Sigmoid colon (tissue), 7 donors: ENCODE data around the gene HINFP. TPM values are rescaled to one million over a fixed set of nuclear protein-coding genes. Genes with fewer than 3 reads are reported as not detected.

Source experiments
- DNase-seq: peaks from one replicate; pipeline ENCODE4 v3.0.0-alpha.2; 2019
- H3K27ac ChIP-seq, 4 donors: fragments of 200-600 bp; sonication (generic); one replicate each; pipeline ENCODE4 v1.5.1; 2016 to 2019; ENCODE audit warnings: mild to moderate bottlenecking in 1 of 4
- H3K27me3 ChIP-seq, 3 donors: fragments of 200-600 bp; sonication (generic); one replicate each; pipeline ENCODE4 v1.5.1; 2019; ENCODE audit warnings: mild to moderate bottlenecking in 1 of 3
- H3K36me3 ChIP-seq, 4 donors: fragments of 200-600 bp; sonication (generic); one replicate each; pipeline ENCODE4 v1.5.1; 2016 to 2019
- H3K4me1 ChIP-seq, 4 donors: fragments of 200-600 bp; sonication (generic); one replicate each; pipeline ENCODE4 v1.5.1; 2017 to 2019
- H3K4me3 ChIP-seq, 4 donors: fragments of 200-600 bp; sonication (generic); one replicate each; pipeline ENCODE4 v1.5.1; 2017 to 2019; ENCODE audit warnings: mild to moderate bottlenecking in 2 of 4, moderate library complexity in 1 of 4
- H3K9me3 ChIP-seq, 4 donors: fragments of 200-600 bp in 3 of 4; sonication (generic) in 3 of 4; one replicate each; pipeline versions ENCODE4 v1.5.1 to v1.6.1; 2013 to 2019
- EP300 ChIP-seq, 4 donors: sonication (generic); formaldehyde crosslinking; IDR thresholded peaks; one replicate each; pipeline ENCODE4 v1.6.1; 2017; ENCODE audit warnings: antibody characterized with exemption in 4 of 4
- POLR2A ChIP-seq, 2 donors: fragments of 450-650 bp; IDR thresholded peaks; one replicate each; pipeline ENCODE4 v1.6.1; 2016; ENCODE audit warnings: antibody characterized with exemption in 2 of 2, mild to moderate bottlenecking in 2 of 2, moderate library complexity in 2 of 2
- POLR2AphosphoS5 ChIP-seq, 4 donors: sonication (generic); formaldehyde crosslinking; IDR thresholded peaks; one replicate each; pipeline ENCODE4 v1.6.1; 2017; ENCODE audit warnings: antibody characterized with exemption in 4 of 4
- WGBS, 2 donors: extraction: QIAGEN DNeasy Blood & Tissue Kit; methylation state at CpG; one replicate each; pipeline ENCODE4 v1.1.7; 2013; 5-methylcytosine and 5-hydroxymethylcytosine counted together
- intact Hi-C: fragments of 100-400 bp; cut with DNase I; formaldehyde crosslinking; loops from one replicate; pipeline ENCODE4 v1.15.1; 2023
- polyA plus RNA-seq, 3 donors: library from polyadenylated mRNA; stranded (reverse); fragments of 200-250 nt; gene quantifications; one replicate each; pipeline ENCODE4 v1.2.3, GENCODE V29; 2013
- total RNA-seq, 4 donors: library from RNA; depleted of rRNA; stranded (reverse); fragments of >200 nt; gene quantifications; one replicate each; pipeline ENCODE4 v1.1.0, GENCODE V29; 2016
- TF ChIP-seq, protein P1 (sequence below), 4 experiments: fragments of 450-650 bp in 3 of 4; fragments of 200-600 bp in 1 of 4; IDR thresholded peaks; one replicate each; pipeline ENCODE4 v1.5.1; 2016 to 2019; ENCODE audit warnings: antibody characterized with exemption in 4 of 4, mild to moderate bottlenecking in 3 of 4, moderate library complexity in 2 of 4
- donor health status: healthy with polysubstance abuse.
- donor health status: Bipolar disorder and iron deficiency.
- donor health status: healthy.

The HINFP gene
- total and polyA plus RNA-seq, 7 donors = 12.0 to 33.0 (median 20.1) TPM

DNA sequence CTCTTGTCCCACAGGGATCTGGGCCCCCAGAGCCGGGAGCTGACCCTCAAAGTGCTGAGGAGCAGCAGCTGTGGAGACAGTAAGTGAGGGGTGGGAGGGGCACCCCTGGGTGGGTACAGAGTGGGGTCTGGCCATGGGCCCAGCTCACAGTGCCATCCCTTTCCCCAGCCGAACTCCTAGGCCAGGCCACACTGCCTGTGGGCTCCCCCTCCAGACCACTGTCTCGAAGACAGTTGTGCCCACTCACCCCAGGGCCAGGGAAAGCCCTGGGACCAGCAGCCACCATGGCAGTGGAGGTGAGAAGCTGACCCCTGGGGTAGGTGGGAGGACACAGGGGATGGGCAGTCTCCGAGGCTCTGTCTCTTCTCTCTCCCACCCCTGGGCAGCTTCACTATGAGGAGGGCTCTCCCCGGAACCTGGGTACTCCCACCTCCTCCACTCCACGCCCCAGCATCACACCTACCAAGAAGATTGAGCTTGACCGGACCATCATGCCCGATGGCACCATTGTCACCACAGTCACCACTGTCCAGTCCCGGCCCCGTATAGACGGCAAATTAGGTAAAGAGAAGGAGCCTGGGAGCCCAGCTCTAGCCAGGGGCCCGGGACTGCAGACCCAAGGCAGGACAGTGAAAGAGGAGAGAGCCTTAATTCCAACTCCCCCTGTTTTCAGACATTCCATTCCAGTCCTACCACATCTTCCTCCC is 8.9 kb upstream of the HINFP start:
- no peaks in the 10 kb centered on the region for H3K27me3 ChIP-seq
- no peak for TF ChIP-seq POLR2AphosphoS5 (IDR thresholded peaks at IDR 0.05)
- TF ChIP-seq EP300 (IDR thresholded peaks at IDR 0.05) = no peak
- TF ChIP-seq, protein P1, sequence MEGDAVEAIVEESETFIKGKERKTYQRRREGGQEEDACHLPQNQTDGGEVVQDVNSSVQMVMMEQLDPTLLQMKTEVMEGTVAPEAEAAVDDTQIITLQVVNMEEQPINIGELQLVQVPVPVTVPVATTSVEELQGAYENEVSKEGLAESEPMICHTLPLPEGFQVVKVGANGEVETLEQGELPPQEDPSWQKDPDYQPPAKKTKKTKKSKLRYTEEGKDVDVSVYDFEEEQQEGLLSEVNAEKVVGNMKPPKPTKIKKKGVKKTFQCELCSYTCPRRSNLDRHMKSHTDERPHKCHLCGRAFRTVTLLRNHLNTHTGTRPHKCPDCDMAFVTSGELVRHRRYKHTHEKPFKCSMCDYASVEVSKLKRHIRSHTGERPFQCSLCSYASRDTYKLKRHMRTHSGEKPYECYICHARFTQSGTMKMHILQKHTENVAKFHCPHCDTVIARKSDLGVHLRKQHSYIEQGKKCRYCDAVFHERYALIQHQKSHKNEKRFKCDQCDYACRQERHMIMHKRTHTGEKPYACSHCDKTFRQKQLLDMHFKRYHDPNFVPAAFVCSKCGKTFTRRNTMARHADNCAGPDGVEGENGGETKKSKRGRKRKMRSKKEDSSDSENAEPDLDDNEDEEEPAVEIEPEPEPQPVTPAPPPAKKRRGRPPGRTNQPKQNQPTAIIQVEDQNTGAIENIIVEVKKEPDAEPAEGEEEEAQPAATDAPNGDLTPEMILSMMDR (IDR thresholded peaks at IDR 0.05) = no peak
- no peak for TF ChIP-seq POLR2A (IDR thresholded peaks at IDR 0.05)
- intact Hi-C loops = no loop called here
- no peaks in the 10 kb centered on the region for H3K9me3 ChIP-seq
- H3K27ac ChIP-seq = no peak overlapping the region
- WGBS, 2 donors = 89 to 95% methylated on average over 12 of the region's 12 CpGs
- H3K36me3 ChIP-seq = peaks cover 7 to 59% (median 30%) of the 10 kb centered on the region in 4 donors
- peaks cover 0 to 25% (median 18%) of the 10 kb centered on the region in 4 donors for H3K4me1 ChIP-seq
- no peak overlapping the region for H3K4me3 ChIP-seq
- DNase-seq = no peak

DNA sequence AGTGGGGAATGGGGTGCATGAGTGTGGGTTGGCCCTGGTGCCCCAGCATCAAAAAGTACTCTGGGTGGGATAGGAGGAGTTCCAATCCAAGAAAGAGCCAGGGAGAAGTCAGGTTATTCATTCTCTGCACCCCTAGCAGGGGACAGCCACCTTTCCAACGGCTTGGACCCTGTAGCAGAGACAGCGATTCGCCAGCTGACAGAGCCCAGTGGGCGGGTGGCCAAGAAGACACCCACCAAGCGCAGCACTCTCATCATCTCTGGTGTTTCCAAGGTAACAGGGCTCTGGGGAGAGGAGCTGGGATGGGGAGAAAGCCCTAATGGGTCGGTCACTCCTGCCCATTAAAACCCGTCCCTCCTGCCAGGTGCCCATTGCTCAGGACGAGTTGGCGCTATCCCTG is 7.7 kb upstream of the HINFP start:
- WGBS, 2 donors = 96% methylated on average over 9 of the region's 9 CpGs

DNA sequence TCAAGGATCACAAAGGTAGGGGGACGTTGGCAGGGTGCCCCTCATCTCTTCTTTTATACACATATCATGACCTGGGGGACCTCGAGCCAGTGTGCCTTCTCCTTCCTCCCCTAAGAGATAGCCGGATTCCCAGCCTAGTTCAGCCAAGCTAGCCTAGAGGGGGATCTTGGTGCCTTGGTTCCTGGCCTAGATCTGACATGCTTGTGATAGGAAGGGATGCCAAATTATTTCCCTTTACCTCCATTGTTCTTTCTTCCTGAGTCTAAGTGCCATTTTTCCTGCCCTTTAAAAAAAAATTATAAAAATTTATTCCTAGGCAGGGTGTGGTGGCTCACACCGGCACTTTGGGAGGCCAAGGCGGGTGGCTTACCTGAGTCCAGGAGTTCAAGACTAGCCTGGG is 7.0 kb upstream of the HINFP start:
- no peak overlapping the region for H3K27ac ChIP-seq
- H3K4me1 ChIP-seq = peaks cover 0 to 10% (median 3%) of the 10 kb centered on the region in 4 donors
- peaks cover 7 to 59% (median 30%) of the 10 kb centered on the region in 4 donors for H3K36me3 ChIP-seq
- no peak for TF ChIP-seq POLR2AphosphoS5 (IDR thresholded peaks at IDR 0.05)
- DNase-seq = no peak
- H3K9me3 ChIP-seq = no peaks in the 10 kb centered on the region
- H3K4me3 ChIP-seq = no peak overlapping the region
- intact Hi-C loops = no loop called here
- H3K27me3 ChIP-seq = no peaks in the 10 kb centered on the region
- 88 to 89% methylated on average over 5 of the region's 5 CpGs for WGBS, 2 donors

More for the DNA sequence above, 7.7 kb upstream of the HINFP start:
- peaks cover 7 to 59% (median 30%) of the 10 kb centered on the region in 4 donors for H3K36me3 ChIP-seq
- no peak for DNase-seq
- no peak overlapping the region for H3K27ac ChIP-seq
- no peak overlapping the region for H3K4me3 ChIP-seq
- no peaks in the 10 kb centered on the region for H3K9me3 ChIP-seq
- intact Hi-C loops = no loop called here
- H3K4me1 ChIP-seq = peaks cover 0 to 16% (median 9%) of the 10 kb centered on the region in 4 donors
- no peak for TF ChIP-seq EP300 (IDR thresholded peaks at IDR 0.05)
- TF ChIP-seq POLR2AphosphoS5 (IDR thresholded peaks at IDR 0.05) = no peak
- no peak for TF ChIP-seq POLR2A (IDR thresholded peaks at IDR 0.05)
- TF ChIP-seq, protein P1 (IDR thresholded peaks at IDR 0.05) = no peak
- H3K27me3 ChIP-seq = no peaks in the 10 kb centered on the region

DNA sequence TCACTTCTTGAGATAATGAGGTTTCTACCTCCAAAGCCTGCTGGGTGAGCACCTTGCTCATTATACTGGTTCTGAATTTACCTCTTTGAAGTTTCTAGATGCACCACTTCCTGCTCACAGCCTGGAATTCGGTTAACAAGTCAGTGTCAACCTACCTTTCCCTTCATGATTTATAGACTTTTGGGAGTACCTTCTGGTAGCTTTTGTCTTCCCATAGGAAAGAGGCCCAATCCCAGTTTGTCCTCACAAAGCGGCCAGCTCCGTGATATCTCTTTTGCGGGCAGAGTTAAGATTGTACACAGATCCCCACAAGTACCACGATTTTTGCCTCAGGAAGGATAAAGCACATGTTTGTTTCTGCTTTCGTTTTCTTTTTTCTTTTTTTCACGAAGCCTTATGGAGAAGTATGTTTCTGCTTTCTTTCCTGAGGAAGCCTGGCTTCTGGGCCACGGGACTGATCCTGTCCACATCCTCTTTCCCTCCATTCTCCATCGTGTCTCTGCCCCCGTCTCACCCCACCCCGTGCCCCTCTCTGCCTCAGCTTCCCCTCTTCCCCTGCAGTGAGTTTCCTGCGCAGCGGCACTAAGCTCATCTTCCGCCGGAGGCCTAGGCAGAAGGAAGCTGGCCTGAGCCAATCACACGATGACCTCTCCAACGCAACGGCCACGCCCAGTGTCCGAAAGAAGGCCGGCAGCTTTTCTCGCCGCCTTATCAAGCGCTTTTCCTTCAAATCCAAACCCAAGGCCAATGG is 5.7 kb upstream of the HINFP start:
- Histone ChIP-seq H3K36me3 (peaks cover 7 to 57% (median 30%) of the 10 kb centered on the region in 4 donors), H3K27me3 (no peaks in the 10 kb centered on the region), H3K4me1 (peaks cover 0 to 5% (median 4%) of the 10 kb centered on the region in 4 donors), H3K4me3 (no peak overlapping the region), H3K27ac (peak overlapping the region in 3 of 4 donors; percentile 21 to 31 (median 23)), H3K9me3 (no peaks in the 10 kb centered on the region)
- no peak for DNase-seq
- TF ChIP-seq, protein P1 (IDR thresholded peaks at IDR 0.05) = no peak
- no peak for TF ChIP-seq EP300 (IDR thresholded peaks at IDR 0.05)
- no peak for TF ChIP-seq POLR2A (IDR thresholded peaks at IDR 0.05)
- TF ChIP-seq POLR2AphosphoS5 (IDR thresholded peaks at IDR 0.05) = no peak
- intact Hi-C loops = no loop called here
- 62 to 79% methylated on average over 24 of the region's 24 CpGs for WGBS, 2 donors

DNA sequence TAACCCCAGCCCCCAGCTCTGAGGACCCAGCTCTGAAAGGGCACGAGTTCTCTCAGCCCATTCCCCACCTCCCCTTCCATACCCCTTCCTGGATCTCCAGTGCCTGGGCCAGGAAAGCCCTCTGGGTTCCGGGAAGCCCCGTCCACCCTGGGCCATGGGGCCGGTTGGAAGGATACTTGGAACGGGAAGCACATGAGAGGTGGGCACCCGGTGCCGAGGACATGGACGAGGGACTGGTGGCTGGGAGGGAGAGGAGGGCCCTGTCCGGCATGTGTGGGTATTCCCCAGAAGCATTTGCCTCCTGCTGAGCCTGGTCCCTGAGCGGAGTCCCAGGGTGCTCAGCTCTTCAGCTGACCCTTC is 5.2 kb upstream of the HINFP start:
- WGBS, 2 donors = 90 to 92% methylated on average over 10 of the region's 10 CpGs
- no peak overlapping the region for H3K4me3 ChIP-seq

More for the DNA sequence above, 5.2 kb upstream of the HINFP start:
- Histone ChIP-seq H3K36me3 (peaks cover 7 to 52% (median 24%) of the 10 kb centered on the region in 4 donors), H3K27ac (peak overlapping the region in 2 of 4 donors; percentile 21 to 31), H3K27me3 (no peaks in the 10 kb centered on the region), H3K9me3 (no peaks in the 10 kb centered on the region), H3K4me1 (peaks cover 0 to 8% (median 6%) of the 10 kb centered on the region in 4 donors)
- intact Hi-C loops = no loop called here
- TF ChIP-seq POLR2AphosphoS5 (IDR thresholded peaks at IDR 0.05) (no peak), POLR2A (IDR thresholded peaks at IDR 0.05) (no peak), EP300 (IDR thresholded peaks at IDR 0.05) (no peak)
- TF ChIP-seq, protein P1 (IDR thresholded peaks at IDR 0.05) = no peak
- DNase-seq = no peak
